RWPE2 (cell line): ENCODE results near the gene RBM8A.

Source experiments
- ATAC-seq: fragments of 200-7000 bp; cut with Tn5 transposase; 3 replicates; pipeline ENCODE4 v1.9.1; 2021; ENCODE audit warnings: low read depth
- DNase-seq: peaks from one replicate; pipeline ENCODE4 v3.0.0-alpha.2; 2020; ENCODE audit warnings: low spot score
- H3K27ac ChIP-seq: fragments of 450-650 bp; 2 replicates; pipeline ENCODE4 v1.5.1; 2017; ENCODE audit warnings: mild to moderate bottlenecking; ENCODE audit not compliant: poor library complexity, severe bottlenecking
- H3K27me3 ChIP-seq: fragments of 250-450 bp; sonication (Bioruptor Pico); 2 replicates; pipeline ENCODE4 v1.5.1; 2021; ENCODE audit warnings: mild to moderate bottlenecking, moderate library complexity; ENCODE audit not compliant: insufficient read depth, poor library complexity, severe bottlenecking
- H3K36me3 ChIP-seq: fragments of 250-450 bp; sonication (Bioruptor Pico); 2 replicates; pipeline ENCODE4 v1.5.1; 2020; ENCODE audit warnings: low read depth, mild to moderate bottlenecking, moderate library complexity
- H3K4me1 ChIP-seq: fragments of 250-450 bp; sonication (Bioruptor Pico); 2 replicates; pipeline ENCODE4 v1.5.1; 2021; ENCODE audit warnings: mild to moderate bottlenecking, moderate library complexity; ENCODE audit not compliant: insufficient read depth, poor library complexity, severe bottlenecking
- H3K4me3 ChIP-seq: fragments of 250-450 bp; sonication (Bioruptor Pico); 2 replicates; pipeline ENCODE4 v1.5.1; 2021; ENCODE audit warnings: mild to moderate bottlenecking, moderate library complexity; ENCODE audit not compliant: severe bottlenecking
- H3K9me3 ChIP-seq: fragments of 250-450 bp; sonication (Bioruptor Pico); 2 replicates; pipeline ENCODE4 v1.5.1; 2021; ENCODE audit warnings: mild to moderate bottlenecking, moderate library complexity; ENCODE audit not compliant: severe bottlenecking
- CTCF ChIP-seq: fragments of 450-650 bp; IDR thresholded peaks from one replicate; pipeline ENCODE4 v1.5.1; 2017; ENCODE audit warnings: mild to moderate bottlenecking, moderate library complexity; ENCODE audit not compliant: poor library complexity, severe bottlenecking

RBM8A gene

DNA sequence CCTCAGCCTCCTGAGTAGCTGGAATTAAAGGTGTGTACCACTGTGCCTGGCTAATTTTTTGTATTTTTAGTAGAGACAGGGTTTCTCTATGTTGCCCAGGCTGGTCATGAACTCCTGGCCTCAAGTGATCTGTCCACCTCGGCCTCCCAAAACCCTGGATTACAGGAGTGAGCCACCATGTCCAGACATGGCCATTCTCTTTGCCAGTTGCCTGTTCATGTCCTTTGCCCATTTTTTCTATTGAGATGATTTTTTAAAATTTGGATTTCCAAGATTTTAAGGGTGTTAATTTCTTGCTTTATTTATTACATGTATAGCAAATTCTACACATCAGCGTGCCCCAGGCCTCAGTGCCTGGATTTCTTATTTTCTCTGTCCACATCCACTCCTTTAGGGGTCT is 40.0 kb upstream of the RBM8A start:
- Histone ChIP-seq H3K27ac (no peak overlapping the region), H3K27me3 (no peaks in the 10 kb centered on the region), H3K4me1 (peaks cover 15% of the 10 kb centered on the region), H3K9me3 (no peaks in the 10 kb centered on the region), H3K36me3 (0 out of 2 replicates have a peak, but pooled peaks cover 3% of the 10 kb centered on the region), H3K4me3 (no peak overlapping the region)
- DNase-seq (no peak), ATAC-seq (no peak)
- no peak for TF ChIP-seq CTCF

GRCh38 chr1:145965119-145965744 is 37.9 kb upstream of the RBM8A start:
- ATAC-seq (no peak), DNase-seq (no peak)
- peak overlapping the region; percentile 46 for H3K4me3 ChIP-seq
- H3K4me1 ChIP-seq = peaks cover 15% of the 10 kb centered on the region
- H3K27ac ChIP-seq = peak overlapping the region; percentile 80
- TF ChIP-seq CTCF = no peak
- H3K27me3 ChIP-seq = no peaks in the 10 kb centered on the region
- H3K9me3 ChIP-seq = no peaks in the 10 kb centered on the region
- 0 out of 2 replicates have a peak, but pooled peaks cover 3% of the 10 kb centered on the region for H3K36me3 ChIP-seq

- no peaks in the 10 kb centered on the region for H3K27me3 ChIP-seq
- H3K4me1 ChIP-seq = peaks cover 15% of the 10 kb centered on the region
- peak within 1 kb of the TSS; percentile 80 for H3K27ac ChIP-seq
- H3K9me3 ChIP-seq = no peaks in the 10 kb centered on the region
- peak; percentile 92 for ATAC-seq
- peak; percentile 94 for DNase-seq
- H3K36me3 ChIP-seq = 0 out of 2 replicates have a peak, but pooled peaks cover 3% of the 10 kb centered on the region
- no peak for TF ChIP-seq CTCF
- H3K4me3 ChIP-seq = peak within 1 kb of the TSS; percentile 46
These were observed 37.2 kb upstream of the RBM8A start, which contains the start of the genes ANKRD34A and POLR3GL for GRCh38 chr1:145964328-145965118. Gene ANKRD34A (minus strand): TSS chr1:145964575. CDS start chr1:145961759, 2,816 bp downstream. Gene POLR3GL (plus strand): TSS chr1:145964690. CDS start chr1:145974866, 10,176 bp downstream.

DNA sequence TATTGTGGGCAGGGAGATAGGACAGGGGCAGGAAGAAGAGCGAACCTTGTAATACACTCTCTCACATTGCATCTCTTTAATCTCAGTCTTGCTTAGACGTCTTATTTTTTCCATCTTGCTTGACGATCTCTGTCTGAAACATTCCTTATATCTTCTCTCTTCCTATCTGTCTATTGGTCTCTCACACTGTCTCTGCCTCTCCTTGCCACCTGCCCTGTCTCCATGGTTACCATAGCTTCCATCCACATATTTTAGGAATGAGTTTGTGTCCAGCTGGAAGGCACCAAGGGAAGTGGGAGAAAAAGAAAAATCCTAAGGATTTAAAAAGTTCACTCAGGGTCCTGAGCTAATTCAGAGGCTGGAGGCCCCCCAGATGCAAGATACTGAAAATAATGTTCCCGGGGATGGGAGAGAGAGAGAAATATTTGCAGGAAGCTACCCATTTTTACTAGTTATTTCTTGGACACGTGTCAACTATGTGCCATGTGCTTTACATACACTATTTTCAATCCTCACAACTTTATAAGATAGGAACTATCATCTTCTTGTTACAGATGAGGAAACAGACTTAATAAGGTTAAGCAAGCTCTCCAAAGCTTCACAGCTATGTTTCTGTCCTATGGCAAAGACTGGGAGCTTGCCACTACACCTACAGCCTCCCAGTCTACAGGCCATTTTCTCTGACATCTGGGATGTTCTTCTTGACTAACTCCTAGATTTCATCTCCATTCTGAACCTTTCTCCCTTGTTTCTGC is 36.2 kb upstream of the RBM8A start:
- ATAC-seq (peak; percentile 58), DNase-seq (no peak)
- TF ChIP-seq CTCF = no peak
- Histone ChIP-seq H3K4me1 (peaks cover 15% of the 10 kb centered on the region), H3K9me3 (no peaks in the 10 kb centered on the region), H3K27me3 (no peaks in the 10 kb centered on the region), H3K36me3 (0 out of 2 replicates have a peak, but pooled peaks cover 3% of the 10 kb centered on the region), H3K4me3 (peak overlapping the region; percentile 46), H3K27ac (peak overlapping the region; percentile 80)
